H1 (cell line): ENCODE measurements around the gene TMEM35B. TPM values are rescaled to one million over a fixed set of nuclear protein-coding genes. Genes with fewer than 3 reads are reported as not detected.

Source experiments
- CTCF ChIA-PET: fragments of 300-600 bp; sonication (Branson Sonifier 250); formaldehyde crosslinking; loops from one replicate; lab custom pipeline; 2021; ENCODE audit not compliant: partially characterized antibody; lab: Charles Lee
- POLR2A ChIA-PET: fragments of 300-600 bp; sonication (Branson Sonifier 250); formaldehyde crosslinking; loops from one replicate; lab custom pipeline; 2021; ENCODE audit warnings: inconsistent platforms; ENCODE audit not compliant: partially characterized antibody; lab: Charles Lee
- DNase-seq, 2 experiments: peaks; one replicate each; pipeline versions ENCODE4 v3.0.0 to v3.0.0-alpha.2; 2010 to 2022; ENCODE audit warnings: low spot score in 2 of 2, low read depth in 1 of 2, mixed read lengths in 1 of 2
- FAIRE-seq: peaks from 2 replicates; lab custom pipeline; 2011; peaks lifted over from hg19 to GRCh38; lab: Jason Lieb, UNC
- H2AFZ ChIP-seq: 2 replicates; pipeline ENCODE4 v1.8.1; 2012; ENCODE audit warnings: low read length, inconsistent platforms
- H2AK5ac ChIP-seq: 2 replicates; pipeline ENCODE4 v1.6.1; 2013; ENCODE audit warnings: low read depth, low read length
- H2BK120ac ChIP-seq: replicated peaks from 2 replicates; pipeline ENCODE3; 2013; ENCODE audit warnings: low read depth, low read length, inconsistent platforms
- H2BK12ac ChIP-seq: 2 replicates; pipeline ENCODE4 v1.6.1; 2013; ENCODE audit warnings: low read depth, low read length
- H2BK15ac ChIP-seq: 2 replicates; pipeline ENCODE4 v1.6.1; 2013; ENCODE audit warnings: low read length
- H2BK20ac ChIP-seq: 2 replicates; pipeline ENCODE4 v1.6.1; 2013; ENCODE audit warnings: low read length
- H2BK5ac ChIP-seq: 2 replicates; pipeline ENCODE4 v1.6.1; 2013; ENCODE audit warnings: low read depth, low read length
- H3K14ac ChIP-seq: 2 replicates; pipeline ENCODE4 v1.6.1; 2013; ENCODE audit warnings: inconsistent platforms; ENCODE audit not compliant: insufficient read length
- H3K18ac ChIP-seq: 2 replicates; pipeline ENCODE4 v1.6.1; 2013; ENCODE audit warnings: low read length; ENCODE audit errors: extremely low read depth
- H3K23ac ChIP-seq: 2 replicates; pipeline ENCODE4 v1.6.1; 2013; ENCODE audit warnings: inconsistent platforms; ENCODE audit not compliant: insufficient read length
- H3K23me2 ChIP-seq: 2 replicates; pipeline ENCODE4 v1.6.1; 2013; ENCODE audit warnings: low read depth, low read length
- H3K27ac ChIP-seq: 2 replicates; pipeline ENCODE4 v1.6.1; 2011; ENCODE audit warnings: low read depth, low read length, inconsistent platforms
- H3K27me3 ChIP-seq, 4 experiments: replicated peaks in 1 of 4; 1 replicate in 1 of 4; 2 replicates in 3 of 4; pipeline versions ENCODE4 v1.6.1 to v1.8.1; 2011 to 2013; ENCODE audit warnings: low read length in 3 of 4, mild to moderate bottlenecking in 3 of 4, inconsistent platforms in 2 of 4, mixed read lengths in 2 of 4, moderate library complexity in 1 of 4; ENCODE audit not compliant: control insufficient read depth in 3 of 4, insufficient read depth in 3 of 4; ENCODE audit errors: extremely low read depth in 1 of 4
- H3K36me3 ChIP-seq, 4 experiments: 2 replicates each; pipeline versions ENCODE4 v1.6.1 to v1.8.1; 2011 to 2013; ENCODE audit warnings: mild to moderate bottlenecking in 4 of 4, low read length in 3 of 4, moderate library complexity in 2 of 4, control low read depth in 1 of 4, inconsistent platforms in 1 of 4; ENCODE audit not compliant: insufficient read depth in 4 of 4, control insufficient read depth in 2 of 4
- H3K4ac ChIP-seq: replicated peaks from 2 replicates; pipeline ENCODE3; 2013; ENCODE audit warnings: low read length, low read depth, mixed read lengths, inconsistent platforms; ENCODE audit not compliant: insufficient read length
- H3K4me1 ChIP-seq, 4 experiments: replicated peaks in 1 of 4; 1 replicate in 1 of 4; 2 replicates in 3 of 4; pipeline versions ENCODE4 v1.6.1 to v1.8.1; 2011 to 2013; ENCODE audit warnings: low read length in 3 of 4, inconsistent platforms in 2 of 4, mixed read lengths in 1 of 4; ENCODE audit not compliant: insufficient read depth in 4 of 4, control insufficient read depth in 3 of 4
- H3K4me2 ChIP-seq, 2 experiments: 2 replicates each; pipeline versions ENCODE4 v1.6.1 to v1.8.1; 2011 to 2013; ENCODE audit warnings: low read depth in 2 of 2, low read length in 2 of 2, control low read depth in 1 of 2, inconsistent platforms in 1 of 2, mild to moderate bottlenecking in 1 of 2; ENCODE audit not compliant: insufficient read depth in 1 of 2
- H3K4me3 ChIP-seq, 4 experiments: fragments of 200-600, 300-600 bp in 1 of 4; sonication (generic), shearing (Covaris generic), sonication (Bioruptor Twin) in 1 of 4; 2 replicates each; pipeline versions ENCODE4 v1.5.1 to v1.8.1; 2011 to 2016; ENCODE audit warnings: low read length in 4 of 4, low read depth in 3 of 4, control low read depth in 2 of 4, inconsistent platforms in 2 of 4, mild to moderate bottlenecking in 2 of 4, mixed read lengths in 1 of 4, moderate library complexity in 1 of 4; ENCODE audit not compliant: insufficient read depth in 2 of 4; ENCODE audit errors: extremely low read depth in 1 of 4
- H3K56ac ChIP-seq: replicated peaks from 2 replicates; pipeline ENCODE3; 2013; ENCODE audit warnings: low read depth, mild to moderate bottlenecking, mixed read lengths, low read length, inconsistent platforms; ENCODE audit not compliant: insufficient read length
- H3K79me1 ChIP-seq: 2 replicates; pipeline ENCODE4 v1.6.1; 2013; ENCODE audit warnings: low read depth, low read length, control low read depth
- H3K79me2 ChIP-seq, 2 experiments: 2 replicates each; pipeline versions ENCODE4 v1.6.1 to v1.8.1; 2012 to 2013; ENCODE audit warnings: low read length in 2 of 2, mild to moderate bottlenecking in 2 of 2, inconsistent platforms in 1 of 2; ENCODE audit not compliant: insufficient read depth in 2 of 2, control insufficient read depth in 1 of 2
- H3K9ac ChIP-seq, 4 experiments: replicated peaks in 1 of 4; 1 replicate in 1 of 4; 2 replicates in 3 of 4; pipeline versions ENCODE4 v1.6.1 to v1.8.1; 2011 to 2013; ENCODE audit warnings: low read depth in 3 of 4, low read length in 3 of 4, control low read depth in 2 of 4, mild to moderate bottlenecking in 2 of 4, moderate library complexity in 2 of 4, inconsistent platforms in 1 of 4; ENCODE audit errors: extremely low read depth in 1 of 4
- H3K9me3 ChIP-seq, 2 experiments: 2 replicates each; pipeline versions ENCODE4 v1.6.1 to v1.8.1; 2012 to 2013; ENCODE audit warnings: mild to moderate bottlenecking in 2 of 2, moderate library complexity in 2 of 2, control low read depth in 1 of 2, inconsistent platforms in 1 of 2, low read depth in 1 of 2, low read length in 1 of 2, mixed read lengths in 1 of 2; ENCODE audit not compliant: insufficient read depth in 2 of 2
- H4K20me1 ChIP-seq, 2 experiments: replicated peaks in 1 of 2; 2 replicates each; pipeline versions ENCODE3 to v1.8.1; 2011 to 2013; ENCODE audit warnings: inconsistent platforms in 2 of 2, low read length in 2 of 2, mild to moderate bottlenecking in 1 of 2; ENCODE audit not compliant: insufficient read depth in 2 of 2, control insufficient read depth in 1 of 2
- H4K5ac ChIP-seq: 2 replicates; pipeline ENCODE4 v1.6.1; 2013; ENCODE audit warnings: low read length, low read depth, mixed read lengths, inconsistent platforms; ENCODE audit not compliant: insufficient read length
- H4K8ac ChIP-seq: 2 replicates; pipeline ENCODE4 v1.8.0; 2013; ENCODE audit warnings: mild to moderate bottlenecking, moderate library complexity, low read length, inconsistent platforms; ENCODE audit not compliant: insufficient read depth; ENCODE audit errors: extremely low read depth
- H4K91ac ChIP-seq: replicated peaks from 2 replicates; pipeline ENCODE3; 2013; ENCODE audit warnings: low read length, mixed read lengths, inconsistent platforms; ENCODE audit not compliant: insufficient read length
- GABPA ChIP-seq: IDR thresholded peaks from 2 replicates; pipeline ENCODE4 v1.6.1; 2011; ENCODE audit warnings: mild to moderate bottlenecking, low read length, moderate library complexity, borderline replicate concordance; ENCODE audit not compliant: insufficient read depth
- JUN ChIP-seq: IDR thresholded peaks from 2 replicates; pipeline ENCODE4 v1.6.1; 2011; ENCODE audit warnings: low read depth, mild to moderate bottlenecking, improper control_type of control experiment, low read length
- KDM1A ChIP-seq: fragments of 200-600, 300-600 bp; sonication (generic); IDR thresholded peaks from 2 replicates; pipeline ENCODE4 v1.7.1; 2016; ENCODE audit warnings: mild to moderate bottlenecking, low read length, borderline replicate concordance
- PHF8 ChIP-seq: fragments of 200-600 bp; sonication (generic); conservative IDR thresholded peaks from 2 replicates; pipeline ENCODE4 v1.7.1; 2012; ENCODE audit warnings: low read depth, mild to moderate bottlenecking, inconsistent platforms, low read length, moderate library complexity
- POU5F1 ChIP-seq: IDR thresholded peaks from 2 replicates; pipeline ENCODE4 v1.6.1; 2011; ENCODE audit warnings: low read depth, mild to moderate bottlenecking, low read length, moderate library complexity
- RBBP5 ChIP-seq: IDR thresholded peaks from 2 replicates; pipeline ENCODE4 v1.7.1; 2012; ENCODE audit warnings: low read depth, mild to moderate bottlenecking, inconsistent platforms, low read length, moderate library complexity, borderline replicate concordance
- SAP30 ChIP-seq: fragments of 300-600 bp; sonication (generic); IDR thresholded peaks from 2 replicates; pipeline ENCODE4 v1.7.1; 2012; ENCODE audit warnings: low read length, moderate library complexity, mild to moderate bottlenecking, inconsistent platforms; ENCODE audit not compliant: insufficient read depth, insufficient replicate concordance
- SUZ12 ChIP-seq: fragments of 200-600 bp; sonication (generic); IDR thresholded peaks from 2 replicates; pipeline ENCODE4 v1.6.1; 2012; ENCODE audit warnings: mild to moderate bottlenecking, inconsistent platforms, low read length, moderate library complexity, mixed read lengths
- TEAD4 ChIP-seq: IDR thresholded peaks from 2 replicates; pipeline ENCODE4 v1.6.1; 2012; ENCODE audit warnings: low read depth, low read length, inconsistent platforms, mixed read lengths
- WGBS, 2 experiments: shearing (Covaris generic) in 1 of 2; methylation state at CpG; one replicate each; pipeline versions ENCODE4 v1.1.6 to v1.1.7; 2013 to 2015; ENCODE audit warnings: low lambda C conversion rate in 2 of 2, mixed read lengths in 2 of 2, inconsistent platforms in 1 of 2, low coverage in 1 of 2, missing lambda C conversion rate in 1 of 2; ENCODE audit not compliant: insufficient replicate concordance in 2 of 2, insufficient coverage in 1 of 2, insufficient read length in 1 of 2; ENCODE audit errors: extremely low coverage in 1 of 2, missing lambda C conversion rate in 1 of 2; 5-methylcytosine and 5-hydroxymethylcytosine counted together
- polyA plus RNA-seq, 7 experiments: library from polyadenylated mRNA; depleted of rRNA in 3 of 7; stranded (reverse) in 5 of 7; unstranded in 2 of 7; fragments of >200 nt in 5 of 7; fragments of 200-250 nt in 2 of 7; gene quantifications; 1 replicate in 5 of 7; 2 replicates in 1 of 7; 4 replicates in 1 of 7; pipeline versions ENCODE4 v1.2.1 to v1.2.3, GENCODE V29; 2011 to 2013; ENCODE audit warnings: missing spikeins in 2 of 7, mixed read lengths in 2 of 7
- total RNA-seq: library from RNA; stranded (reverse); fragmentation: NEBNext Ultra II Directional; extraction: Animal tissue kit (Norgen Biotek cat#: 25700); gene quantifications from 2 replicates; pipeline ENCODE4 v1.2.1, GENCODE V29; 2021

Gene TMEM35B
- total and polyA plus RNA-seq, 2 of the 8 experiments (the other 6 are each of a cell fraction or from before 2014, with no cell fraction given), result 10.2 to 31.1 TPM

GRCh38 chr1:34950428-34950827 lies 34.7 kb downstream of the TMEM35B start:
- Histone ChIP-seq H3K27ac (no peak overlapping the region), H3K4me3 (no peak overlapping the region), H4K8ac (no peak overlapping the region), H3K56ac (no peak overlapping the region), H3K23me2 (no peaks in the 10 kb centered on the region), H3K4me1 (no peaks in the 10 kb centered on the region), H2BK120ac (no peak overlapping the region), H2AFZ (no peak overlapping the region), H2BK5ac (no peak overlapping the region), H3K79me2 (no peaks in the 10 kb centered on the region), H3K79me1 (no peaks in the 10 kb centered on the region), H2BK15ac (no peak overlapping the region), H3K27me3 (no peaks in the 10 kb centered on the region), H3K36me3 (no peaks in the 10 kb centered on the region), H4K5ac (no peak overlapping the region), H3K4me2 (no peak overlapping the region), H3K23ac (no peak overlapping the region), H4K91ac (no peak overlapping the region), H2AK5ac (no peak overlapping the region), H3K9me3 (peaks cover 3 to 11% of the 10 kb centered on the region in 2 experiments; a peak in 2 of 4 replicates), H3K4ac (no peak overlapping the region), H2BK20ac (no peak overlapping the region), H4K20me1 (no peaks in the 10 kb centered on the region), H2BK12ac (no peak overlapping the region), H3K14ac (no peak overlapping the region), H3K9ac (no peak overlapping the region), H3K18ac (no peak overlapping the region)
- ChIA-PET POLR2A (no interaction called here), CTCF (no interaction called here)
- no peak for TF ChIP-seq PHF8
- TF ChIP-seq TEAD4, result no peak
- TF ChIP-seq JUN, result no peak
- TF ChIP-seq SUZ12, result no peak
- no peak for TF ChIP-seq KDM1A
- TF ChIP-seq SAP30, result no peak
- TF ChIP-seq POU5F1, result no peak
- no peak for TF ChIP-seq RBBP5
- TF ChIP-seq GABPA, result no peak
- FAIRE-seq (no peak), DNase-seq (no peak)
- 71% methylated on average over 1 of the region's 1 CpG; no CpG with 5 or more reads in 1 of the 2 experiments for WGBS, 2 experiments
